Choroid plexus epithelial cell (primary cell): Measurements from ENCODE around the gene PLEKHO2.

Experiments
- DNase-seq: peaks from one replicate; pipeline ENCODE4 v3.0.0-alpha.2; 2010; ENCODE audit warnings: low read depth
- H3K4me3 ChIP-seq: 2 replicates; pipeline ENCODE4 v1.5.1; 2011; ENCODE audit warnings: low read depth, mild to moderate bottlenecking, control low read depth, low read length, moderate library complexity
- CTCF ChIP-seq: conservative IDR thresholded peaks from 2 replicates; pipeline ENCODE4 v1.5.1; 2011; ENCODE audit warnings: low read depth, mild to moderate bottlenecking, control low read depth, inconsistent platforms, low read length, moderate library complexity

PLEKHO2 gene

GRCh38 chr15:64844576-64845145 lies 2.9 kb downstream of the PLEKHO2 start:
- DNase-seq = no peak
- TF ChIP-seq CTCF = no peak
- peak overlapping the region; percentile 92 for H3K4me3 ChIP-seq

- H3K4me3 ChIP-seq = peak overlapping the region; percentile 92
- no peak for TF ChIP-seq CTCF
- DNase-seq = no peak
These were observed 3.5 kb downstream of the PLEKHO2 start for GRCh38 chr15:64845183-64845611.

GRCh38 chr15:64845831-64846595 lies 4.3 kb downstream of the PLEKHO2 start:
- no peak overlapping the region for H3K4me3 ChIP-seq
- no peak for DNase-seq
- TF ChIP-seq CTCF = no peak

- TF ChIP-seq CTCF = no peak
- DNase-seq = no peak
- no peak overlapping the region for H3K4me3 ChIP-seq
These were observed 5.3 kb downstream of the PLEKHO2 start for GRCh38 chr15:64847016-64847415.

GRCh38 chr15:64847448-64847847 lies 5.7 kb downstream of the PLEKHO2 start:
- no peak for TF ChIP-seq CTCF
- no peak overlapping the region for H3K4me3 ChIP-seq
- DNase-seq = no peak

GRCh38 chr15:64847876-64848716 lies 6.4 kb downstream of the PLEKHO2 start:
- no peak overlapping the region for H3K4me3 ChIP-seq
- TF ChIP-seq CTCF = no peak
- DNase-seq = no peak
